Middle frontal gyrus (tissue), 1 donor: ENCODE results near the gene NIPA2.

Experiments
- DNase-seq: peaks from one replicate; pipeline ENCODE4 v3.0.0-alpha.2; 2015; ENCODE audit warnings: low spot score; ENCODE audit errors: extremely low spot score

NIPA2 gene

GRCh38 chr15:22895465-22896190, 57.2 kb downstream of the NIPA2 start:
- DNase-seq, result no peak

GRCh38 chr15:22902046-22902445, 63.6 kb downstream of the NIPA2 start:
- DNase-seq, result no peak

GRCh38 chr15:22902578-22902977, 64.1 kb downstream of the NIPA2 start:
- no peak for DNase-seq

GRCh38 chr15:22902981-22903380, 64.5 kb downstream of the NIPA2 start:
- no peak for DNase-seq

DNA sequence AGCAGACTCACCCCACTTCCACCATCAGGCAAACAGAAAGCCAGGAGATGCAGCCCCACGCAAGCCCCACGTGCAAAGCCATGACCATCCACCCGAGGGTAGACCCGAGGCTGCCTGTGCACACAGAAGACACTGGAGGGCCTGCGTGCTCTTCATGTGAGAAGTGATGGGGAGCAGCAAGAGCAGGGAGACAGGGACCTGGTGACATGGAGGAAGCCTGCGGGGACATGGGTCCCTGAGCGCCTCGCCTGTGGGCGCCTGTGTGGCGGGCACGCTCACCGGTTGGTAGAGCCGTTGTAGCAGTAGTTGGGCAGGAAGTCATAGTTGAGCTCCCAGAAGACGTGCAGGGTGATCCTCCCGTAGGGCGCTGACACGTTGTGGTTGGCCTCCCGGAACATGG, 65.0 kb downstream of the NIPA2 start:
- no peak for DNase-seq

DNA sequence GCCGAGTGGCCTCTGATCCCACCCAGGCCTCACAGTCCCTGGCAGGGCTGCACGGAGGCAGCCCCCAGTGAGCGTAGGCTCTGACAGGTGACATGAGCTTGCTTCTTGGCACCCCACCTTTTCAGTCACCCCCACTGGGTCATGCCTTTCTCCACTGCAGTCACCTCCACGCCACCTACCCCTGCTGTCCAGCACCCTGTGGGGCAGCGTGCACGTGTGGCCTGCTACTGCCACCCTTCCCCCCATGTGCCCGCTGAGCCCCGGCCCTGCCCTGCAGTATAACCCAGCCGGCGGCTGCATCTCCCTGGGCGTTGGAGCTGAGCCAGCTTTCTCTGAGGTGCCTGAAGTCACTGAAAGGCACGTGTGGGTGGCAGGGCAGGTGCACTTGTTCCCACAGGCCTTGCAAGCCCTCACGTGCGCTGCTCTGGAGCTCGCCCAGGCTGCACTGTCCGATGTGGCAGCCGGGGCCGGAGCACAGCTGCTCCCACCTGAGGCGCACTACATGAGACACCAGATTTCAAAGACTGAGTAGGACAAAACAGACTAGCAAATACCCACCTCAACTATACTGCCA, 65.6 kb downstream of the NIPA2 start:
- DNase-seq, result no peak

DNA sequence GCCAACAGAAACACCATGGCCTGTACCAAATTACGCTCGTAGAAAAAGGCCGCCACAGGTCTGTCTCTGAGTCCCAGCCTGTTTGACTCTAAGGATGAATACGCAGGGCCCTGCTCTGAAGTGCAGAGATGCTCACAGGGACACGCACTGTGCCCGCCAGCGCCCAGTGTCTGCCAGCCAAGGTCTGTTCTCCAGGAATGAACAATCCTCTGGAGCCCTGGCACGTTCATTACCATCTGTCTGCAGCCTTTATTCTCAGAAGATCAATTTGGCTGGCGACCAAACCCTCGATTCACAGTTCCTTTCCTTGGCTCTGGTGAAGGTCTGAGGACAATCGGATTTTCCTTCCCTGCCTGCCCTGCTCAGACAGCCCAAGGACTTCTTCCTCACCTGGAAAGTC, 66.3 kb downstream of the NIPA2 start:
- no peak for DNase-seq

DNA sequence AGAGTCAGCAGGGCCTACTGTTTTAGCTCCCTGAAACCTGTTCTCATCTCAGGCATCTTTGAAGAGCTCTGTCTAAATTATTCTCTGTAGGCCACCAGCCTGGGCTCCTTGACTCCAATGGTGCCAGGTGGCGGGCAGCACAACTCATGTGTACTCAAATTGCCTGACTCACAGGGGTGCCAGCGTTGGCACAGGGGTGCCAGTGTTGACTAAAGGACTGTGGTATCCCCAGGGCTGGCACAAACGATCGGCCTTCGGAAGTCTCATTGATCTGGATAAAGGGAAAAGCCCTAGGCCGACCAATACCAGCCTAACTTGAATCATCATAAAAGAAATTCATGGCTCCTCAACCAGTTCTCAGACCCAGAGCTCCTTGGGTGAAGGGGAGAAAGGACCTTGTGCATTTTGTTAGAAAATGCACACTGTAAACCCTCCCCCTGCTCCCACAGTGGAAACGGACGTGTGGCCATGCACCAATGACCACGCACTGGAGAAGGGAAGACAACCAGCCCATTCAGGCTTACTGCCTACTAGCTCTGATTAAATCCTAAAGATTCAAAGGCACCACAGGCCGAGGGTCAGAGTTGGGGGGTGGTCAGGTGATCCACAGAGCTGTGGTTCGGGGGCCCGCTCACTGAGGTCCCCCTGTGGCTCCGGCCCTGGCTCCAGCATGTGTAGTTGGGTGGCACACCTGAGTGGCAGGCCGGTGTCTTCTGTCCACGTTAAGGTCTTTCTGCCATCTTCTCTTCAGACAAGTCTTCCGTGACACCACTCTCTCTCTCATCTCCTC, 68.9 kb downstream of the NIPA2 start:
- no peak for DNase-seq

DNA sequence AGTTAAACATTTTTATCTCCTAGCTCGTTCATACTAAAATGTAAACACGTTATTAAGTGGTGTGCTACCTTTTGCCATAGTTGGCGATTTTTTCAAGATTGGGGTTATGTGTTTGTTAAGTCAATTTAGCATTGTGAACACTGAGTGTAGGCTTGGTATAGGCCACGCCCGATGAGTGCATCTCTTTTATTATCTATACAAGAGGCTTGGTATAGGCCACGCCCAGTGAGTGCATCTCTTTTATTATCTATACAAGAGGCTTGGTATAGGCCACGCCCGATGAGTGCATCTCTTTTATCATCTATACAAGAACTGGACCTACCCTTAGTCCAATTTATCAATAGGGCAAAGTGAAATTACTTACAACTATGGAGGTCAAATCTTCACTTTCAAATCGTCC, 70.4 kb downstream of the NIPA2 start:
- DNase-seq, result no peak

DNA sequence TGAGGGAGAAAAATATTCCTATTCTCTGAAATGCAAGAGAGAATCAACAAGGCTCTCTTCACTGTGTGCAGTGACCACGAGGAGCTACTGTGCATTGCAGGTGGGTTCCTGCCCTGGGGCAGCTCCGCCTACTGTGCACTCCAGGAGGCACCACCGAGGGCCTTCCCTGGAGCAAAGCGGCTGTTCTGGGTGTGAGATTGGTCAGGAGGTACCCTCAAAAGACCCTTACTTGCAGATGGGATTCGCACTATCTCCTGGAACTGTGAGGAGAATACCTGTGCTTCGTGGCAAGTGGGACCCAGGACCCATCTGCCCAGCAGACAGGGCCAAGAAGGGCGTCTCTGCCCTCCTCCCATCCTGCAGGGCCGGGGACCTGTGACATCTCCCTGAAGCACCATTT, 72.8 kb downstream of the NIPA2 start:
- DNase-seq, result no peak

GRCh38 chr15:22912256-22912655, 73.8 kb downstream of the NIPA2 start:
- no peak for DNase-seq

DNA sequence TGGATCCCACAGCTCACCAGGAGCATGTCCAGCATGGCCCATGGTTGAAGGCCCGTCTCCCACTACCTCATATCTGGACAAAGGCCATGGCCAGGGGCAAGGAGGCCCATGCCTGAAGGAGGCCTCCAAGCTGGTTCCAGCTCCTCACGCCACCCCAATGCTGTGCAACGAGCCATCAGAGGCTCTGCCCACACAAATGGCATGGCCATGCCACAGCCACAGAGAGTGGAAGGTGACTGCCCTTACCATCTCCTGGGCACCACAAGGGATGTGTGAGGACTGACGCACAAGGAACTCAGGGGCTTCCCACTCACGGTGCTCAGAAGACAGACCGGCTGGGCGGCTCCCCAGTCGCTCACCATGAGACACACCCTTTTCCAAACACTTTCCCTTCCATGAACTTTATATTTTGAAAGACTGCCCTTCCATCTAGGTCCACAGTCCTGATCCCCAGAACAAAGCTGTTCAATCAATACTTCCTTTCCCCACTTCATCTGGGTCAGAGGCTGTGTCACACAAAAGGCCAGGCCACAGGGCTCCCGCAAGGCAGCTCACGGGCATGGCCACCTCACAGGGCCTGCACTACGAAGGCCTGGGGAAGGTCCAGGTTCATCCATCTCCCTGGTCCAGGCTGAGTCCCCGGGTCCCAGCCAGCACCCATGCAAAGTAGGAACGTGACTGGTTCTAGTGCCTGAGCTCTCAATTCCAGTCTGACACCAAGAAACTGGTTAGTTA, 75.3 kb downstream of the NIPA2 start:
- no peak for DNase-seq

- DNase-seq, result no peak
These were observed 77.5 kb downstream of the NIPA2 start for GRCh38 chr15:22915866-22916515.

GRCh38 chr15:22916606-22917350, 78.3 kb downstream of the NIPA2 start:
- no peak for DNase-seq

DNA sequence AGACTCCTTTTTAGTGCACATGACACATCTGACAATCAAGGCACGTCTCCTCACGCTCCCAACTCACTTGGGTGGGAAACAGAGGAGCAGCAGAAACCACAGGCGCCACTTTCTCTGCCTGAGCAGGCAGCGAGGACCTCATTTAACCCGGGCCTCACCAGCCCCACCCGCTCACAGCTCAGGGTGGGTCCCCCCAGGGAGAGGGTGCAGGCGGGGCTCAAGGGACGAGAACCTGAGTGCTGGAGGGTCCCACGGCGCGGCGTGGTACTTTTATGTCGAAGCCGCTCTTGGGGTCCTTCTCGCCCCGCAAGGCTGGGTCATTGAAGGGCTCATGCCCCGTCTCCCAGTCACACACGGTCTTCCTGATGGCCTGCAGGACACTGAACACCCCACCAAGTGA, 79.1 kb downstream of the NIPA2 start:
- no peak for DNase-seq
